Fibroblast of mammary gland (primary cell): ENCODE data around the gene CCT7.

ENCODE experiments used
- DNase-seq: peaks from one replicate; pipeline ENCODE4 v3.0.0-alpha.2; 2010; ENCODE audit warnings: low read depth
- H3K4me3 ChIP-seq: 2 replicates; pipeline ENCODE4 v1.5.1; 2011; ENCODE audit warnings: low read depth, mild to moderate bottlenecking, low read length, moderate library complexity; ENCODE audit not compliant: control insufficient read depth
- CTCF ChIP-seq: conservative IDR thresholded peaks from 2 replicates; pipeline ENCODE4 v1.5.1; 2011; ENCODE audit warnings: low read depth, low read length, inconsistent platforms; ENCODE audit not compliant: control insufficient read depth, insufficient read depth

The CCT7 gene

GRCh38 chr2:73225513-73226360 is 8.4 kb upstream of the CCT7 start:
- no peak for TF ChIP-seq CTCF
- no peak overlapping the region for H3K4me3 ChIP-seq
- no peak for DNase-seq

- no peak overlapping the region for H3K4me3 ChIP-seq
- TF ChIP-seq CTCF, result no peak
- DNase-seq, result no peak
Measured at GRCh38 chr2:73227086-73227485, 7.0 kb upstream of the CCT7 start.

- no peak for DNase-seq
- H3K4me3 ChIP-seq, result no peak overlapping the region
- TF ChIP-seq CTCF, result no peak
Measured at GRCh38 chr2:73228631-73229030, 5.5 kb upstream of the CCT7 start.

- no peak for TF ChIP-seq CTCF
- no peak for DNase-seq
- peak overlapping the region; percentile 80 for H3K4me3 ChIP-seq
Measured at GRCh38 chr2:73232403-73233153, 1.5 kb upstream of the CCT7 start.

- H3K4me3 ChIP-seq, result peak within 1 kb of the TSS; percentile 85
- TF ChIP-seq CTCF, result no peak
Measured at GRCh38 chr2:73233154-73233931, 765 bp upstream of the CCT7 start, which contains the start of gene PRADC1. Gene PRADC1 (minus strand): TSS chr2:73233239. CDS start chr2:73233160, 79 bp downstream.

GRCh38 chr2:73235315-73236028 is 1.4 kb downstream of the CCT7 start:
- DNase-seq, result no peak
- TF ChIP-seq CTCF, result no peak
- H3K4me3 ChIP-seq, result peak overlapping the region; percentile 85

More at GRCh38 chr2:73233154-73233931, 765 bp upstream of the CCT7 start, which contains the start of gene PRADC1:
- peak; percentile 99 for DNase-seq
